Measurements from ENCODE around the gene RPL5. TPM values are rescaled to one million over a fixed set of nuclear protein-coding genes. Genes with fewer than 3 reads are reported as not detected.

Gene RPL5
- total and polyA plus RNA-seq, 2 of the 8 experiments (the other 6 are each of a cell fraction or from before 2014, with no cell fraction given), result 1,506 to 2,034 TPM

DNA sequence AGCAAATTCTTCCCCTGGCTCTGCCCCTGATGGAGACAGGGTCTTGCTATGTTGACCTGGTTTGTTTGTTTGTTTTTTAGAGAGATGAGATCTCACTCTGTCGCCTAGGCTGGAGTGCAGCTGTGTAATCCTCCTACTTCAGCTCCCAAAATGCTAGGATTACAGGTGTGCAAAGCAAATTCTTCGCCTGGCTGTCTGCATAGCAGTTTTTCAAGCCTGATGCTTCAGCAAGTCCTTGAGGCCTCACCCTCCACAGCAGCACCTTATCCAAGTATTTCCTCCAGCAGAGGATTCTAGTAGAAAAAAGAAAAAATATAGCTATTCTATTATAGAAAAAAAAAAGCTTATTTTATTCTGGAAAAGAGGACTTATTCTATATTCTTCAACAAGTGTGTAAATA, 15.1 kb upstream of the RPL5 start:
- CTCF ChIA-PET (ENCODE audit: partially characterized antibody), result interaction anchor here (0.6 to 6.1 kb wide), 8 partner anchors 11 to 393 kb away, joined by 3 to 86 read pairs (median 3); partner anchors contain the start of genes EVI5 and RPL5
- Histone ChIP-seq H3K4me3 (ENCODE audit: extremely low read depth in 1 of 4, insufficient read depth in 2 of 4, low read depth in 3 of 4, low read length in 4 of 4) (no peak overlapping the region), H3K27me3 (replicated peaks in 1 of 4; ENCODE audit: control insufficient read depth in 3 of 4, extremely low read depth in 1 of 4, insufficient read depth in 3 of 4, low read length in 3 of 4) (no peaks in the 10 kb centered on the region)

More for the DNA sequence above, 15.1 kb upstream of the RPL5 start:
- no peak overlapping the region for H3K14ac ChIP-seq (ENCODE audit: insufficient read length)
- no peak overlapping the region for H2BK12ac ChIP-seq (ENCODE audit: low read depth, low read length)
- no peak overlapping the region for H3K56ac ChIP-seq (replicated peaks; ENCODE audit: insufficient read length, low read depth, low read length)
- H4K8ac ChIP-seq (ENCODE audit: extremely low read depth, insufficient read depth, low read length), result no peak overlapping the region
- 87% methylated on average over 2 of the region's 2 CpGs; no CpG with 5 or more reads in 1 of the 2 experiments for WGBS, 2 experiments (ENCODE audit: extremely low coverage in 1 of 2, insufficient coverage in 1 of 2, insufficient read length in 1 of 2, insufficient replicate concordance in 2 of 2, low coverage in 1 of 2, low lambda C conversion rate in 2 of 2, missing lambda C conversion rate in 1 of 2)
- H3K27ac ChIP-seq (ENCODE audit: low read depth, low read length), result no peak overlapping the region
- POLR2A ChIA-PET (ENCODE audit: partially characterized antibody), result interaction anchor here (3.5 kb wide), 1 partner anchor 15 kb away, joined by 23 read pairs; the partner anchor contains the start of gene RPL5
- no peak overlapping the region for H2BK20ac ChIP-seq (ENCODE audit: low read length)
- H2BK5ac ChIP-seq (ENCODE audit: low read depth, low read length), result no peak overlapping the region
- no peaks in the 10 kb centered on the region for H3K36me3 ChIP-seq (ENCODE audit: control insufficient read depth in 2 of 4, insufficient read depth in 4 of 4, low read length in 3 of 4)
- H2AFZ ChIP-seq (ENCODE audit: low read length), result 0 out of 2 replicates have a peak overlapping the region, but pooled peaks have one; percentile 58
- H3K4ac ChIP-seq (replicated peaks; ENCODE audit: insufficient read length, low read depth, low read length), result no peak overlapping the region
- FAIRE-seq (no peak), DNase-seq (ENCODE audit: low read depth in 1 of 2, low spot score in 2 of 2) (no peak)
- peak overlapping the region in 1 of 4 experiments; percentile 8; a peak in 1 of 7 replicates for H3K9ac ChIP-seq (replicated peaks in 1 of 4; ENCODE audit: extremely low read depth in 1 of 4, low read depth in 3 of 4, low read length in 3 of 4)
- no peak overlapping the region for H3K4me2 ChIP-seq (ENCODE audit: insufficient read depth in 1 of 2, low read depth in 2 of 2, low read length in 2 of 2)
- H4K5ac ChIP-seq (ENCODE audit: insufficient read length, low read depth, low read length), result no peak overlapping the region
- no peak overlapping the region for H4K91ac ChIP-seq (replicated peaks; ENCODE audit: insufficient read length, low read length)
- H2AK5ac ChIP-seq (ENCODE audit: low read depth, low read length), result no peak overlapping the region
- no peak overlapping the region for H3K18ac ChIP-seq (ENCODE audit: extremely low read depth, low read length)
- H3K23ac ChIP-seq (ENCODE audit: insufficient read length), result no peak overlapping the region
- H2BK15ac ChIP-seq (ENCODE audit: low read length), result no peak overlapping the region
- no peaks in the 10 kb centered on the region for H4K20me1 ChIP-seq (replicated peaks in 1 of 2; ENCODE audit: control insufficient read depth in 1 of 2, insufficient read depth in 2 of 2, low read length in 2 of 2)
- H3K23me2 ChIP-seq (ENCODE audit: low read depth, low read length), result no peaks in the 10 kb centered on the region
- H3K79me2 ChIP-seq (ENCODE audit: control insufficient read depth in 1 of 2, insufficient read depth in 2 of 2, low read length in 2 of 2), result no peaks in the 10 kb centered on the region
- no peaks in the 10 kb centered on the region for H3K9me3 ChIP-seq (ENCODE audit: insufficient read depth in 2 of 2, low read depth in 1 of 2, low read length in 1 of 2)
- TF ChIP-seq SAP30 (IDR thresholded peaks at IDR 0.05; ENCODE audit: insufficient read depth, insufficient replicate concordance, low read length), result no peak
- TF ChIP-seq, protein P1, sequence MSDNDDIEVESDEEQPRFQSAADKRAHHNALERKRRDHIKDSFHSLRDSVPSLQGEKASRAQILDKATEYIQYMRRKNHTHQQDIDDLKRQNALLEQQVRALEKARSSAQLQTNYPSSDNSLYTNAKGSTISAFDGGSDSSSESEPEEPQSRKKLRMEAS (IDR thresholded peaks at IDR 0.05), result no peak
- TF ChIP-seq HDAC6 (IDR thresholded peaks at IDR 0.05; ENCODE audit: low read depth, low read length), result no peak
- H3K4me1 ChIP-seq (replicated peaks in 1 of 4; ENCODE audit: control insufficient read depth in 3 of 4, insufficient read depth in 4 of 4, low read length in 3 of 4), result no peaks in the 10 kb centered on the region
- H3K79me1 ChIP-seq (ENCODE audit: low read depth, low read length), result no peaks in the 10 kb centered on the region
- no peak overlapping the region for H2BK120ac ChIP-seq (replicated peaks; ENCODE audit: low read depth, low read length)
